OCI-LY1 (cell line): ENCODE data around the gene LRSAM1.

Experiments
- H2AFZ ChIP-seq: fragments of 200-600 bp; sonication (generic), shearing (Covaris generic); 2 replicates; pipeline ENCODE4 v1.6.0; 2014; ENCODE audit warnings: antibody characterized with exemption, mild to moderate bottlenecking, low read length
- H3F3A ChIP-seq: fragments of 200-600 bp; sonication (generic), shearing (Covaris generic); 2 replicates; pipeline ENCODE4 v1.6.0; 2014; ENCODE audit warnings: mild to moderate bottlenecking, antibody characterized with exemption, low read length, moderate library complexity; ENCODE audit not compliant: insufficient read depth
- H3K27ac ChIP-seq: fragments of 200-600 bp; sonication (generic); 2 replicates; pipeline ENCODE4 v1.5.1; 2014; ENCODE audit warnings: low read length, mixed run types, mild to moderate bottlenecking, low read depth; ENCODE audit not compliant: poor library complexity, severe bottlenecking
- H3K27me3 ChIP-seq: fragments of 200-600 bp; sonication (generic); 2 replicates; pipeline ENCODE4 v1.6.0; 2014; ENCODE audit warnings: antibody characterized with exemption, mild to moderate bottlenecking, low read length, moderate library complexity; ENCODE audit not compliant: insufficient read depth
- H3K36me3 ChIP-seq: fragments of 200-600 bp; sonication (generic); 2 replicates; pipeline ENCODE4 v1.6.1; 2014; ENCODE audit warnings: mild to moderate bottlenecking, antibody characterized with exemption, low read length, moderate library complexity, mixed read lengths; ENCODE audit not compliant: insufficient read depth
- H3K4me1 ChIP-seq: fragments of 200-600 bp; sonication (generic); 2 replicates; pipeline ENCODE4 v1.5.1; 2014; ENCODE audit warnings: mild to moderate bottlenecking, low read length, moderate library complexity; ENCODE audit not compliant: insufficient read depth, severe bottlenecking
- H3K4me2 ChIP-seq: fragments of 200-600 bp; sonication (generic), shearing (Covaris generic); 2 replicates; pipeline ENCODE4 v1.6.1; 2014; ENCODE audit warnings: low read length
- H3K4me3 ChIP-seq: fragments of 200-600 bp; sonication (generic); 2 replicates; pipeline ENCODE4 v1.5.1; 2014; ENCODE audit warnings: low read length, low read depth, mild to moderate bottlenecking, mixed read lengths; ENCODE audit not compliant: poor library complexity, severe bottlenecking
- H3K79me2 ChIP-seq: fragments of 200-600 bp; shearing (Covaris generic); 2 replicates; pipeline ENCODE4 v1.6.1; 2016; ENCODE audit warnings: mixed run types, low read length, mixed read lengths; ENCODE audit not compliant: insufficient read depth
- H3K9ac ChIP-seq: fragments of 200-600 bp; sonication (generic), shearing (Covaris generic); 2 replicates; pipeline ENCODE4 v1.6.1; 2014; ENCODE audit warnings: mild to moderate bottlenecking, low read length, mixed read lengths
- H3K9me2 ChIP-seq: fragments of 200-600 bp; sonication (generic), shearing (Covaris generic); 2 replicates; pipeline ENCODE4 v1.6.1; 2014; ENCODE audit warnings: low read depth, mild to moderate bottlenecking, low read length, mixed read lengths
- H3K9me3 ChIP-seq: fragments of 200-600 bp; shearing (Covaris generic); 2 replicates; pipeline ENCODE4 v1.6.1; 2014; ENCODE audit warnings: low read length, mixed read lengths
- H4K20me1 ChIP-seq: fragments of 200-600 bp; sonication (generic), shearing (Covaris generic); 2 replicates; pipeline ENCODE4 v1.6.0; 2016; ENCODE audit warnings: mild to moderate bottlenecking, low read length; ENCODE audit not compliant: insufficient read depth
- CTCF ChIP-seq: fragments of 200-600 bp; sonication (generic), shearing (Covaris generic); IDR thresholded peaks from 2 replicates; pipeline ENCODE4 v1.5.1; 2017; ENCODE audit warnings: mild to moderate bottlenecking, antibody characterized with exemption, low read length, moderate library complexity, mixed read lengths
- EZH2 ChIP-seq: fragments of 200-600 bp; sonication (generic), shearing (Covaris generic); IDR thresholded peaks from 2 replicates; pipeline ENCODE4 v1.8.0; 2017; ENCODE audit warnings: borderline replicate concordance, mixed run types, mild to moderate bottlenecking, antibody characterized with exemption, low read length, moderate library complexity, mixed read lengths

LRSAM1 gene

GRCh38 chr9:127548352-127548881 is 97.1 kb downstream of the LRSAM1 start:
- Histone ChIP-seq H3F3A (no peaks in the 10 kb centered on the region), H3K4me1 (no peaks in the 10 kb centered on the region), H3K9me3 (no peaks in the 10 kb centered on the region), H2AFZ (no peak overlapping the region), H3K79me2 (no peaks in the 10 kb centered on the region), H4K20me1 (no peaks in the 10 kb centered on the region), H3K4me3 (no peak overlapping the region), H3K27ac (no peak overlapping the region), H3K4me2 (no peak overlapping the region), H3K27me3 (peaks cover 7% of the 10 kb centered on the region; the same call in 1 of the 2 replicates), H3K9ac (no peak overlapping the region), H3K9me2 (no peaks in the 10 kb centered on the region), H3K36me3 (no peaks in the 10 kb centered on the region)
- TF ChIP-seq EZH2: no peak
- no peak for TF ChIP-seq CTCF

DNA sequence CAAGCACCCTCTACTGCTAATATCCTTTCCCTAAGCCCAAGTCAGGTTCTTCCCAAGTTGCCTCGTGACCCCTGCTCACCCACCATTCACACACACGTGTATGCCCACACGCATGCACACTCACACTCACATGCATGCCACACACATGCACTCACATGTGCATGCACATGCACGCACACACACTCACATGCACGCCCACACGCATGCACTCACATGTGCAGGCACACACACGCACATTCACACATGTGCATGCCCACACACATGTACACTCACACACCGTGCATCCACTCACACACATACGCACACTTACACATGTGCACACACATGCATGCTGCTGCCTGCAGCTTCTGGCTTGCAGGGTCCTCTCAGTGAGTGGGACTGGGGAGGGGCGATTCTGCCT is 97.9 kb downstream of the LRSAM1 start:
- Histone ChIP-seq H3K4me3 (no peak overlapping the region), H4K20me1 (no peaks in the 10 kb centered on the region), H2AFZ (no peak overlapping the region), H3K9ac (no peak overlapping the region), H3K36me3 (no peaks in the 10 kb centered on the region), H3K9me2 (no peaks in the 10 kb centered on the region), H3K27me3 (peaks cover 7% of the 10 kb centered on the region; the same call in 1 of the 2 replicates), H3K27ac (no peak overlapping the region), H3K4me1 (no peaks in the 10 kb centered on the region), H3K79me2 (no peaks in the 10 kb centered on the region), H3F3A (no peaks in the 10 kb centered on the region), H3K9me3 (no peaks in the 10 kb centered on the region), H3K4me2 (no peak overlapping the region)
- TF ChIP-seq EZH2 (no peak), CTCF (no peak)

GRCh38 chr9:127549751-127550150 is 98.4 kb downstream of the LRSAM1 start:
- H2AFZ ChIP-seq: no peak overlapping the region
- H3K27ac ChIP-seq: no peak overlapping the region
- H3K9ac ChIP-seq: no peak overlapping the region
- no peak overlapping the region for H3K4me2 ChIP-seq
- TF ChIP-seq CTCF (no peak), EZH2 (no peak)
- H3K79me2 ChIP-seq: no peaks in the 10 kb centered on the region
- H3K4me1 ChIP-seq: no peaks in the 10 kb centered on the region
- no peaks in the 10 kb centered on the region for H3K36me3 ChIP-seq
- no peaks in the 10 kb centered on the region for H3K9me2 ChIP-seq
- H3K9me3 ChIP-seq: no peaks in the 10 kb centered on the region
- H3F3A ChIP-seq: no peaks in the 10 kb centered on the region
- H4K20me1 ChIP-seq: no peaks in the 10 kb centered on the region
- no peak overlapping the region for H3K4me3 ChIP-seq
- peaks cover 7% of the 10 kb centered on the region; the same call in 1 of the 2 replicates for H3K27me3 ChIP-seq
